ENCODE results near the gene STAT4.

Gene STAT4

DNA sequence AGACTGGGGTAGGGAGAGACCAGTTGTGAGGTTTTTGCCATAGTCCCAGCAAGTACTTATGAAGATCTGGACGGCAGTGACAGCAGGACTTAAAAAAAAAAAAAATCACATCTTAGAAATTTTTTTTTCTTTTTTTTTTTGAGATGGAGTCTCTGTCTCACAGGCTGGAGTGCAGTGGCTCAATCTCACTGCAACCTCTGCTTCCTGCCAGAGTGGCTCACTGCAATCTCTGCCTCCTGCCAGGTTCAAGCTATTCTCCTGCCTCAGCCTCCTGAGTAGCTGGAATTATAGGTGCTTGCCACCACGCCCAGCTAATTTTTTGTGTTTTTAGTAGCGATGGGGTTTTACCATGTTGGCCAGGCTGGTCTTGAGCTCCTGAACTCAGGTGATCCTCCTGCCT lies 22.4 kb upstream of the STAT4 start:
- no peak for DNase-seq

DNA sequence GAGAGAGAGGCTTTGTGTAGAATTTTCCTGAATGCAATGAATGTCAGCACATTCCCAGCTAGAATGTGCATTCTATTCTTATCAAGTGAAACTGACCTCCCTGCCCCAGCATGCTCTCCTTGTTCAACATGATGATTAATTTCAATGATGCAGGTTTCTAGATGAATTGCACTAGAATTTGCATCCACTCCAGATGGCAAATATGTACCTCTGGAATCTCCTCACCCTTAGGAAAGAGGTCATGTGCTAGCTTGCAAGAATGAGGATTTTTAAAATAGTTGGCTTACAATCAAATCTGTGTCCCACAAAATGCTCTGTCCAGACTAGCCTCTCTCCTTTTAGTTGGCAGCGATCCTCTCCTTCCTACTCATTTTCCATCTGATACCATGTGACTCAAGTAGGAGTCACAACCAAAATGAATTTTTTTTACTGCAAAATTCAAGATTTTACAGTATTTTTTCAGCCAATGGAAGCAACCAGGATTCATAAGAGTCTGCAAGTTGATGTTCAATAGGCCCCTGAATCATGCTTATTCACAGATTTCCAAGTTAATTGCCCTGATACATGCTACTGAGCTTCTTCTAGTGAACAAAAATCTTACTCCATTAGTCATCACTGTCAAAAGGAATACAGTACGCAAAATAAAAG lies 21.0 kb upstream of the STAT4 start:
- DNase-seq, result peak; percentile 94

DNA sequence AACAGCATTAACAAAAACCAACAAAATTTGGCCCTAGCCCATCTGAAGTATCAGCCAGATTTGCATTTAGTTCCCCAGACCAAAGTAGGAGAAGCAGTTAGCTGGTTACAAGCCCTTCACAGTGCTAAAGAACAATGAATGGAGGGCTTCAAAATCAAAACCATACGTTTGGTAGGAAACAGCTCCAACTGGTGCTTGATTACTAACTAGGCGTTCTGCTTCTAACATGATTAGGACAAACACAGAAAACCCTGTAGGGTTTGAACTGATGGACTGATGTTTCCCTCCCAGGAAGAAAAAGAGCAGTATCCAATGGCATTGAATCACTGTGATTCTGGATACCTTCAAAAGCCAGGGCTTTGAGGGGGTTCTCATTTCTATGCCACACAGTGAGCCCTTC lies 20.5 kb upstream of the STAT4 start:
- DNase-seq, result no peak

DNA sequence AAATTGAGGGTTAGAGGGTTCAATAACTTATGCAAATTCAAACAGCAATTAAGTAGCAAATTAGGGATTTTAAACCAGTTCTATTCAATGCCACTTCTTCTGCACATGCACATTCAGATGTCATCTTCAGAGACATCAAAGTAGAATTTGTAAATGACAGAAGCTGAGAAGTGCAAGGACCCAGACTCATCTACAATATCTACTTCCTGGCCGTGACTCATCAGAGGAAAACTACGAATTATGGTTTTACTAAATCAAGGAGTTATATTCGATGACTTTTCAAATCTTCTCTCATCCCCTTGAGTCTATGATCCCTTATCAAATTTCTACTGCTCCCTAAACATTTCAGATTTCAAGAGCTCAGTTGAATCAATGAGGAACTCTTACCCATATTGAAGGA lies 20.0 kb upstream of the STAT4 start:
- no peak for DNase-seq

DNA sequence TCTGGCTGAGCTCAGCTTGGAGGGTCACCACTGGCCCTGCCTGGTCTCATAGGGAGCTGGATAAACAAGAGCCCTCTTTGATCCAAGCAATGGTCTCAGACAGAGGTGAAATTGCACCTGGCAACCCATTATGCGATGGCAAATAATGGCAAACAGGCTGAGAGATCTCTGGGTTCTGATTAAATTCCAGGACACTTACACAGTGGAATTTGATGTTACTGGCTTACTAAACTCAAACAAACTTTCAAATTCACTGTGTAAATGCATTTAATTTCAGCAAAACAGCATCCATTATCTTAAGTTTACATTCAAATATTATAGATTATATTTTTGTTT lies 19.5 kb upstream of the STAT4 start:
- DNase-seq, result no peak

DNA sequence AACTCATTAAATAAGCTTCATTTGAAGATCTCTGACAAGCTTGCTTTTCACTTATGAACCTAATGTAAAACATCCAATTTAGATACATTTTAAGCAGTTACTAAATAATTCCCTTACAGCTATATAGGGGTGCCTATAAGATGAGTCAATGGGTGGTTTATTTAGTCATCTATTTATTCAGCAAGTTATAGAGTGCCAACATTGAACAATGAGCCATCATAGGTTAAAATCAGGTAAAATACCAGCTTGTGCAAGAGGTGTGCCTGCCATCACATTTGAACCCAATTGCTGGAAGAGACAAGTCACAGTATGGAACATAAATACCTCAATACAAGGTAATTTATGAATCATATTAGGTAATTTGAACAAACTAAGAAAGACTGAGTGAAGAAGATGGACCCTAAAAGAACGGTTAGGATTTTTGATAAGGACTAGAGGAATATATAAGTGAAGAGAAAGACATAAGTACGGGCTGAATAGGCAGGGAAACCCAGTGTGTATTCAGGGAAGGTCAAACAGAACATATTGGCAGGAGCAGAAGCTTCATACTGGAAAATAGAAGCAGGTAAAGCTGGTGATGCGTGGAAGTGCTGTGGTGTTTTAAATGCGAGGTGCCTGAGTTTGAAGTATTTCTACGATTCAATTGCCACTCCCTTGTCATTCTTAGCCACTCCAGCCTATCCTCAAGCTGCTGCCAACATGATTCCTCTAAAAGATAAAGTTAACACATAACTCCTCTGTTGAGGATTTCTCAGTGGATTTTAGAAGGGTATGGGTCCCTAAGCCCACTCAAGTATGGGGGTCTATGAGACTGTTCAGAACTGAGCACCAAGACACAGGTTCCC lies 18.9 kb upstream of the STAT4 start:
- no peak for DNase-seq

DNA sequence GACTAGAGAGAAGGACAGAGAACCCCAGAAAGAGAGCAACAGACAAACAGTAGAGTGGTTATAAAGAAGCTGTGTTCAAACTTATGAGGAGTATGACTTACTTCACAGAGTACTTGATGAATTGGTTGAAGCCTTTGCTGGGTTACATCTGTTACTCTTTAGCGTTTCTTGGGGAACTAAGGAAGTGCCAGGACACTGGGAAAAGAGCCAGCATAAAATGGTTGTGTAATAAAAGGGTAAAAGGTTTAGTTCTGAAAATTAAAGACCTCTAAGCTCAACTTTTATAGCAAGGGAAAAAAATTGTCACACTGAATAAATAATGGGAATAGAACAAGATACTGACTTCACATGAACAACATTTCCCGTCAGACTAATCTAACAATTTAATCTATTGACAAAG lies 17.0 kb upstream of the STAT4 start:
- DNase-seq, result no peak

DNA sequence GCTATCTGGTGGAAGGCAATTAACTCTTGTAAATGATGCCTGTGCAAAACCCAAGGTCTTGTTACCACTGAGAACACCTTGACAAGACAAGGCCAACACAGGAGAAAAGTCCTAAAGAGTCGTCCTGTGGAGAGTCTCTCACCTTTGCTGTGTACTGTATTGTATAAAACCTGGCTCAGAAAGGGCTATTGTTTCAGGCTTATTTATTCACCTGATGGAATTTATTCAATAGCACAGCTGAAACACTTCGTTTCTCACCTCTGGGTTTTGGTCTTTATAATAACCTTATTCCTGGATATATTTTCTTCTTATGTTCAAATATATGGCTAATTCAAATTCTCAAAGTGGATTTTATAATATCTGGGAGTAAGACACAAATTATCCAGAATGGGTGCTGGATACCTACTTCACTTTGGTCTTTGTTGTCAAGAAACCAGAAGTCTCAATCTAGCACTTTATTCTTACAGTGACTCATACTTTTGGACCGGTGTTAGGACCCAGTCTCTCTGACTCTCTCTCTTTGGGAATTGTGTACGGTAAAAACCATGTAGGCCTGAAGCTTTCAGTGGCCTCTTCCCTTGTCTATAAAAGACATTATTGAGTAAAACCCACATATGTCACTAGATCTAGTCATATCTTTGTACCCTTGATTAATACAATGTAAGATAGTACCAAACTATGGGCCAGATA lies 16.1 kb upstream of the STAT4 start:
- DNase-seq, result no peak

DNA sequence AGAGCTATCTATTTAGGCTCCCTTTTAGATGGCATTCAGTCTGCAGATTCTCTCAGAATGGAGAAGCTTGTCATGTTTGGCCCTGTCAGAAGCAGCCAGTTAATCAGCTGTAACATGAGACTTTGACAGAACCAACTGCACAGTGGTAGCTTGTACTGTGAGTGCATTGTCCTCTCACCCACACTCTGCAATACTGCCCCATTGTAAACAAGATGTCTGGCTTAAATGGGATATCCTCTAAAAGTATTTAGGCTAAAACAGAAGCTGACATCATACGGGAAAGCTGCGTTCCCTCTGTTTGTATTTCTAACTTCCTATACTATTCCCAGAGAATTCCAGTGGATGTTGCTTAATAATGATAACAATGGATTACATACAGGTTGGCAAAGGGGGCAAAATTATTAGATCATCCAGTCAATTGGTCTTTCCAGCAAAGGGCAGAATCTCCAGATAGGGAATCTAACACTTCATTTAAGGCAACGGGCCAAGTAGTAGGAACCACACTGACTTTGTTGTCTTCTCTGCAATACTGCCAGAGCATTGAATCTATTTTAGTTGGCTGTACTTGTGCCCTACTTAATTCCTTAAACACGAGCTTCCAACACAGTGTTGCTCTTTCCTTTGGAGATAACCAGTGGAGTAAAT lies 15.4 kb upstream of the STAT4 start:
- DNase-seq, result no peak

DNA sequence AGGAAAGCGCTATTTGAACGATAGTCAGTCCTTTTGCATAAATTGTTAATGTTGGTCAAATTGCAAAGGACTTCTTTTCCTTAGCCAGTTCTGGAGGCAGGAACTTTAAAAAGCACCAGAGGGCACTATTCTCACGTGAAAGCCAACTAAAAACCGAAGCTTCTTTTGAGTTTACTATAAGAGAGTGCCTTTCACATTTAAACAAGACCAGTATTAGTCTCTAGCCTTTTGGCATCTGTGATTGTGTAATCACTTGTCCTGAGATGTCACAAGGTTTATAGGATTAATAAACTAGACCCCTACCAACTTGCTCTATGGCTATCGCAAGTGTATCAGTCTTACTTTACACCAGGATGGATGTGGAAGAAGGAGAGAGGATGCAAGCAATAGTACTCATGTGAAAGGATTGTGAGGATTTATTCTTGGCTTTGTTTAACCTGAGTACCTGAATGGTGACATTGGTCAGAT lies 14.4 kb upstream of the STAT4 start:
- peak; percentile 70 for DNase-seq

DNA sequence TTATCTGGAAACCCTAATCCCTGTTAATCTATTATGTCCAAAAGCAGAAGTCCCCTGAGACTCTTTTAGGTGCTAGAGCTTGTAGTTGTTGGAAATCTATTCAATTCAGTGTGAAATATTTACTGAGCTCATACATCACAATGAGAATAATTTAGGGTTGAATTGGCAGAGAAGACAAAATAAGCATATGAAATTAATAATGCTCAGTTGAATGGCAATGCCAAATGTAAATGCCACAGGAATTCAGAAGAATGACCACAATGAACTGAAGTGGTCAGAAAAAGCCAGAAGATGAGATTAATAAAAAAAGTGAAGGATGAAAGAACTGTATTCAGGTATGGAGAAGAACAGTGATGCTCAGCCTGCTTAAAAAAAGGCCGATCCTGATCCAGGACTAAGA lies 8.0 kb upstream of the STAT4 start:
- no peak for DNase-seq

DNA sequence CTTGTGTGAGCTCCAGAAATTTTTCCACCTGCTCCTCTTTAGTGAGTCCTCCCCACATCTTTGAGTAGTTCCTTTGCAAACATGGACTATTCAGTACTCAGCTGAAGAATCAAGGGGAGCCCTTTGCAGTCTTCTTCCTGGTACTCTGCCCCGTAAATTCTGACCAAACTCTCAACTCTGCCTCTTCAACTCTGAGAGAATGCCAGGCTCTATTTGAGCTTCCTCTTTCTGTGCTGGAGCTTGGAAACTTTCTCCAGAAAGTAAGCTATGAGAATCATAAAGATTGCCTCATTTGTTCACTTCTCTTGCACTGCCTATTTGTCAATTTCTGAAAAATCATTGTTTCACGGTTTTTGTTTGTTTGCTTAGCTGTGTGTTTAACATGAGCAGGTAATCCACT lies 7.4 kb upstream of the STAT4 start:
- DNase-seq, result no peak

DNA sequence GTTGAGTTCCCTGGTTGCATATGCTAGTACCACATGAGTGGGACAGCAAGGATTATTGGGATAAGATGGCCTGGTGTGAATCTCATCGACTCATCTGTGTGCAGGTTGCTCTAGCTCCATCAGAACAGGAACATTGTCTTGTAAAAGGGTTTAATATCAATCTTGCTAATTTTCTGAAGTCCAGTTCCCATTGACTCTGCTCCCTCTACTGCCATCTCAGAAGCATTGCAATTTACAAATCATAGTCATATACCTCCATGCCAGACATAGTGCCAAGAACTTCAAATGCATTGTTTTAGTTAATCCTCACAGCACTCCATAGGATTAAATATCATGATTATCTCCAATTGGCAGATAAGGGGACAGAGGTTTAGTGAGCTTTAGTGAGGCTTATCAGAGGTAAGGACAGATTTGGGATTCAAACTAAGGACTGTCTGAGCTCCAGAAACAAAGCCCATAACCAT lies 4.8 kb upstream of the STAT4 start:
- peak; percentile 58 for DNase-seq

DNA sequence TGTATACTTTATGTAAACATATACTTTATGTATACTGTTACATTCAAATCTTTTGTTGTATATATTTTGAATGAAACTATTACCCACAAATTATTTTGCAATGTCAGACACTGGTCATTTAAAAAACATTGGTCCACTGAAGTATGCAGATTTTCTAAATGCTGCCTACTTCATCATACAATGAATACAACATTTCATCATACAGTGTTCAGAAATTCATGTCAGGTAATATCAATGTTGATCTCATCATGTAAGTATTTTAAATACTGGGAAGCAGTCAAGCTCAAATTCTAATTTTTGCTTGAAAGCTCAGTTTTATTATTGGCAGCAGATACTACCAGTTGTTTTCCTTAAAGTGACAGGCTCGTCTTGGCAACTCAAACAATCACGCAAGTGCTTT lies 2.9 kb upstream of the STAT4 start:
- DNase-seq, result no peak

DNA sequence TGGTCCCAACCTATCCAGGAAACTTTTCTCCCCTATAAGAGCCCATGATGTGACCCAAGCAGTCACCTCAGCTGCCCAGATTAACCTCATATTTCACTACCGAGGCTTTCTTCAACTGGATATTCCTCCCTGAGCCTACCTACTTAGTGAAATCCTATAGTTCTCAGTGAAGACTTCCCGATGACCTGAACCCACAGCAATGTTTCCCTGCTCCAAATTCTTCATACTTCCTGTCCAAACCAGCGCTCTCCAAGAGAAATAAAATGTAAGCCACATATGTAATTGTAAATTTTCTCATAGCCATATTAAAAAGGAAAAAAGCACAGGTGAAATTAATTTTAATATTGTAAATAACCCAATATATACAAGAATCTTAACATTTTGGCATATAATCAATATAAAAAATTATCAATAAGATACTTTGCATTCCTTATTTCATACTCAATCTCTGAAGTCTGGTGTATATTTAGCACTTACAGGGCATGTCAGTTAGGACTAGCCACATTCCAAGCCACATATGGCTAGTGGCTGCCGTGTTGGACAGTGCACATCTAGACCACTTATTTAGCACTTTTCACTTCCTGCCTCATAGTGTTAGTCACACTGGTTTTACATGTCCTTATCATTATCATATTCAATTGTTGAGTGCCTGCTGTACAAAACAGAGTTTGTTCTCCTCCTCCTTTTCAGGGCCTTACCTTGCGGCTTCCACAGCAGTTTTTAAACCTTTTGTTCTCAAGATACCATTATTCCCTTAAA lies 1.9 kb upstream of the STAT4 start:
- no peak for DNase-seq

DNA sequence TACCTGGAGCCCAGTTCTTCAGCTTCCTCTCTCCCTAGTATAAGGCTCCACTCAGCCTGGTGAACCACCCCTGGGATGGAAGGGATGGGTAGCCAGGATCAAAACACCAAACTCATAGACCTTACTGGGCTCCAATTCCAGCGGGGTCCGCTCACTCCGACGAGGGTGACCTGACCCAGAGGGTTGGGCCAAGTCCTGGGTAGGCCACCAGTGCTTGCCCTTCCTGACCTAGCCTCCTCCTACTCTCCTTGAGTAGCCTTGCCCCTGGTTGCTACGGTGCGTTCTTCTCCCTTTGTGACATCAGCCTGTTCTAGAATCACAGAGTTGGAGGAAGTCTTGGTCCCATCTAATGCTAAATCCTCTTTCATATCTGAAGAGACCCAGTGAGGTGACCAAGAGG lies 537 bp upstream of the STAT4 start:
- no peak for DNase-seq

DNA sequence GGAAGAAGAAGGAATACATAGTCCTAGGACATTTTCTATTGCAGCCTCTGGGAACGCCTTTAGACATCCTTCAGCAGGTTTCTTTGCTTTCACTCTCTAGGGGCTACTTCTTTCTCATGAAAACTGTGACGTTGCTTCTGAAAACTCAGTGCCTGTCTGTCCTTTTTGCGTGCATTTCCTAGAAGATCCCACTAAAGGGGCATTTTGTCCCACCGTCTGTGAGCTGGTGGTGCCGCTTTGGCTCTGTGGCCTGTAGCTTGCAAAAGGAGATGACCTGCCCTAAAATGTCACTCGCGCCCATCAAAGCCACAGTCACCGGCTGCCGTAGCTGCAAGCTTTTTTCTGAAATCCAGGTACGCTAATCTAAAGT lies 579 bp downstream of the STAT4 start:
- DNase-seq, result no peak

DNA sequence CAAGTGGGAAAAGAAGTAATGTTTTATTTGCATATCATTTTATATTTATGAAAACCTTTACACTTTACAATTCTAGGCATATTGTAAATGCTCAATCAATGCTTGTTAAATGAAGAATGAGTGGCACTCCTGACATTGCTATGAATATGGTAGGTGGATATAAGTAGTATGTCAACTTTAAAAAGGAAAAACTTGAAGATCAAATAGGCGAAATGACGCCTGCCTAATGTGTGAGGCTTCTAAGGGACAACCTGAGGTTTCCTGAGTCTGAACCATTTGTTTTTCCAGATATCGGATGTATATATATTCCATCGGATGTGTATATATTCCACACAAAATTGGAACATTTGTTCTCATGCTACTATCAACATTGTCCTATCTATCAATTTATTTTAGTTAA lies 1.4 kb downstream of the STAT4 start:
- DNase-seq, result no peak

DNA sequence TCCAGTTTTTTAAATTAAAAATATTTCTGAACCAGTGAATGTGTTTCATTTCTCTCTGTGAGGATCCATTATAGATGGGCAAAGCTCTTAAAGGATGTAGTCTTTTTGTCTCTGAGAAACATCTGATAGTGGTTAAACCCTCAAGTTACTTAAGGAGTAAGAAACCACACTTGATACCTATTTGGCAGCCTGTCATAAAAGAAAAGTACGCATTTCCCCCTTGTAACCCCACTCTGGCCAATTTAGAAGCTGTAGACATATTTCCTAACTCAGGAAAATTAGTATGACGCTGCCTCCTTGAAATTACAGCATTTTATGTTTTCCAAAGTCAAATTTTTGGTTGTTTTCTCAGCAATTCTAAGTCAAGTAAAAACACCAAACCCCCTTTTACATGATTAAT lies 2.0 kb downstream of the STAT4 start:
- DNase-seq, result no peak

DNA sequence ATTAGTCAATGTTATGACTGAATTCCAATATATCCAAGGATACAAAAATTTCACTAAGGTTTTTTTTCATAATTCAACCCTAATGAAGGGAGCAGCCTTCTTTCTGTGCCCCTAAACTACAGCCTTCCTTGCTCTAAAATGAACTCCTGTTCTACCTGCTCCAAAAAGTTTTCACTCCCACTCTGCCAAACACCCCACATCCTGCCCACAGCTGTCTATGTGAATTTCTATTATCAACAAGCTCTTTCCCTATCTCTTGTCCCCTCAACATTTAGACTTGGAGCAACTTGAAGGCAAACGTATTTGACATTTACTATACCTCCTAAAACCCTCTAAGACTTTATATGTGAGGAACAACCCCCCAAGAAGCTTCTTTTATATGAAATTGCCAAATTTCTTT lies 2.5 kb downstream of the STAT4 start:
- no peak for DNase-seq

DNA sequence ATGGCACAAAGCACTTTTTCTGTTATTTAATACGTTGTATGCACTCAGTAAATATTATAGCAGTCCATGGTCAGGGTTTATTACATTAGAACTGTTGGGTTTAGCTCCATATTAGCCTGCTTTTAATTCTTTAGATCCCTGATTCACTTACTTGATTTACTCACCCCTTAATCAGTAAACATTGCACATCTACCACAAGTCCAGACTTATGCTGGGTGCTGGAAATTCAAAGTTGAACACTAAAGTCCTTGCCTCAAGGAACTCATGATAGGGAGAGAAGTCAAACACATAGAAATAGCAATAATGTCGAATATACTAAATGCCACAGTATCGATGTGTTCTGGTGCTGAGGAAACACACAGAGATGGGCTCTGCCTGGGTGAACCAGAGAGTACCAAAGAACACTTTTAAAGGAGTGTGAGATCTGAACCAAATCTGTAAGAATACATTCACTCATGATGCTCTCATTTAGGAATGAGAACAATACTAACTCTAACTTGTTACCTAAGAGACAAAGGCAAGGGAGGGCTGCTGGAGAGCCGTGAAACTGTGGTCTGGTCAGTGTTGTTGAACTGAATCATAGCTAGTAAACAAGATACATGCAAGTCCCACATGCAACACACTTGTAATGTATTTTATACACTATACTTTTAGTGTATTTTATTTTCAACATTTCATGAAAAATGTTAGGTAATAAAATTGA lies 4.9 kb downstream of the STAT4 start:
- DNase-seq, result no peak

DNA sequence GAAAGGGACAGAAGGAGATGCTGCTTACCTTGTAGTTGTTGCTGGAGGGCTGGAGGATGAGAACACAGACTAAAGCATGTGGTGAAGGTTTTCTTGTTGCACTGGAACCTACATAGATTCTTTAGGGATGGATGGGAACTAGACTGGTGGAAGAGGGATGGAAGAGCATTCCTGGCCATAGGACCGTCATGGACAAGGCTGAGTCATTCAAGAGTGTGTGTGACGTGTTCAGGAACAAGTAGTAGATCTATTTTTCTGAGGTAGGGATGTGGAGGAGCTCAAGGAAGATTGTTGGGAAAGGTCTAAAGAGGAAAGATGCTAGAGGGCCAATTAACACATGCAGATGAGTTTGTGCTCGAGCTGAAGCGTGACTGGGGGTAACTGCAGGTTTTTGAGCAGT lies 6.6 kb downstream of the STAT4 start:
- no peak for DNase-seq
